Naive thymus-derived CD4-positive, alpha-beta T cell (primary cell): Measurements from ENCODE around the gene ADAM8. TPM values are rescaled to one million over a fixed set of nuclear protein-coding genes. Genes with fewer than 3 reads are reported as not detected.

Experiments used
- ATAC-seq: fragments of 150-1000 bp; cut with Tn5 transposase; 2 replicates; pipeline ENCODE4 v1.10.0; 2021; ENCODE audit warnings: mild to moderate bottlenecking, moderate library complexity
- CTCF ChIA-PET: fragments of 350-600 bp; sonication (Branson Sonifier 250); formaldehyde crosslinking; loops from one replicate; lab custom pipeline; 2021; ENCODE audit warnings: antibody characterized with exemption; lab: Charles Lee
- POLR2A ChIA-PET: fragments of 350-600 bp; sonication (Branson Sonifier 250); formaldehyde crosslinking; loops from one replicate; lab custom pipeline; 2021; ENCODE audit warnings: antibody characterized with exemption, inconsistent platforms; lab: Charles Lee
- DNase-seq, 9 donors: peaks; one replicate each; pipeline versions ENCODE4 v3.0.0 to v3.0.0-alpha.2; 2020 to 2022; ENCODE audit warnings: mixed read lengths in 1 of 9
- H3K27ac ChIP-seq: one replicate; pipeline ENCODE4 v1.7.0; 2013; ENCODE audit warnings: mild to moderate bottlenecking, low read depth, low read length, moderate library complexity
- H3K27me3 ChIP-seq, 2 donors: one replicate each; pipeline ENCODE4 v1.7.0; 2013; ENCODE audit warnings: low read length in 2 of 2, mild to moderate bottlenecking in 2 of 2, moderate library complexity in 2 of 2; ENCODE audit not compliant: control insufficient read depth in 2 of 2, insufficient read depth in 2 of 2
- H3K36me3 ChIP-seq, 3 experiments: 1 replicate in 2 of 3; 2 replicates in 1 of 3; pipeline ENCODE4 v1.7.0; 2013; ENCODE audit warnings: low read length in 3 of 3, mild to moderate bottlenecking in 3 of 3, moderate library complexity in 1 of 3; ENCODE audit not compliant: insufficient read depth in 3 of 3, control insufficient read depth in 2 of 3
- H3K4me1 ChIP-seq, 2 donors: one replicate each; pipeline ENCODE4 v1.7.0; 2013; ENCODE audit warnings: low read length in 2 of 2, mild to moderate bottlenecking in 2 of 2, moderate library complexity in 1 of 2; ENCODE audit not compliant: control insufficient read depth in 2 of 2, insufficient read depth in 2 of 2
- H3K4me3 ChIP-seq: 2 replicates; pipeline ENCODE4 v1.7.0; 2013; ENCODE audit warnings: mild to moderate bottlenecking, low read length
- H3K9me3 ChIP-seq, 3 experiments: 1 replicate in 2 of 3; 2 replicates in 1 of 3; pipeline ENCODE4 v1.7.0; 2013; ENCODE audit warnings: low read length in 3 of 3; ENCODE audit not compliant: control insufficient read depth in 2 of 3
- H3K27ac Mint-ChIP-seq, 9 donors: one replicate each; pipeline ENCODE4 v1.8.0; 2020 to 2022; ENCODE audit warnings: mixed read lengths in 9 of 9, mild to moderate bottlenecking in 8 of 9, moderate library complexity in 5 of 9, inconsistent platforms in 2 of 9
- H3K27me3 Mint-ChIP-seq, 5 donors: one replicate each; pipeline ENCODE4 v1.8.0; 2021 to 2022; ENCODE audit warnings: mixed read lengths in 5 of 5, mild to moderate bottlenecking in 1 of 5
- H3K36me3 Mint-ChIP-seq, 5 donors: one replicate each; pipeline ENCODE4 v1.8.0; 2020 to 2022; ENCODE audit warnings: mixed read lengths in 5 of 5, mild to moderate bottlenecking in 3 of 5, inconsistent platforms in 1 of 5
- H3K4me1 Mint-ChIP-seq, 7 donors: one replicate each; pipeline ENCODE4 v1.8.0; 2020 to 2022; ENCODE audit warnings: mixed read lengths in 7 of 7, mild to moderate bottlenecking in 3 of 7, inconsistent platforms in 1 of 7
- H3K4me3 Mint-ChIP-seq, 10 donors: one replicate each; pipeline ENCODE4 v1.8.0; 2020 to 2022; ENCODE audit warnings: mild to moderate bottlenecking in 10 of 10, mixed read lengths in 10 of 10, moderate library complexity in 6 of 10, inconsistent platforms in 2 of 10
- H3K9me3 Mint-ChIP-seq, 11 donors: one replicate each; pipeline ENCODE4 v1.8.0; 2020 to 2022; ENCODE audit warnings: mixed read lengths in 11 of 11, mild to moderate bottlenecking in 4 of 11, inconsistent platforms in 1 of 11, moderate library complexity in 1 of 11
- intact Hi-C, 2 donors: fragments of 100-400 bp; cut with micrococcal nuclease; formaldehyde crosslinking; loops; one replicate each; pipeline ENCODE4 v1.15.1; 2023
- polyA plus RNA-seq, 2 donors: library from polyadenylated mRNA; unstranded; fragments of 300-500 nt; fragmentation: Illumina TruSeq; gene quantifications; one replicate each; pipeline ENCODE4 v1.2.3, GENCODE V29; 2021
- total RNA-seq, 6 experiments: library from RNA in 5 of 6; stranded (reverse) in 5 of 6; gene quantifications; 1 replicate in 5 of 6; 2 replicates in 1 of 6; pipeline ENCODE4 v1.2.3 and lab custom pipeline; 2021 to 2026

The ADAM8 gene
- total and polyA plus RNA-seq, 7 experiments from 2014 or later: 19.5 to 239 (median 27.8) TPM

DNA sequence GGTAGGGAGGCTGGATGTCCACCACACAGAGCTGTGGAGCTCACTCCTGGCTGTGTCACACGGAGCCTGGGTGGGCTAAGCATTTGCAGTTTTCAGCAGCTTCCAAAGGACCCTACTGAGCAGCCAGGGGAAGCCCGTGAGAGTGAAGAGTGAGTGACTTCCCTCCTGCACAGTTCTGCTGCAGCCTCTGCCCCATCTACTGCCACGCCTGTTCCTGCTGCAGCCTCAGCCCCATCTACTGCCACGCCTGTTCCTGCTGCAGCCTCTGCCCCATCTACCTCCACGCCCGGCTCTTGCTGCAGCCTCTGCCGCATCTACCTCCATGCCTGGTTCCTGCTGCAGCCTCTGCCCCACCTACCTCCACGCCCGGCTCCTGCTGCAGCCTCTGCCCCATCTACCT lies 12.2 kb downstream of the ADAM8 start:
- H3K4me1 Mint-ChIP-seq: peaks cover 40 to 58% (median 51%) of the 10 kb centered on the region in 7 donors
- intact Hi-C loops: loop anchor here (1.0 to 5.0 kb wide), 7 partner anchors 11 to 1362 kb away; partner anchors contain the start of genes ECHS1 (in 2 of the 2), MTG1 (in 2 of the 2), INPP5A (in 1 of the 2) and PPP2R2D (in 1 of the 2)

DNA sequence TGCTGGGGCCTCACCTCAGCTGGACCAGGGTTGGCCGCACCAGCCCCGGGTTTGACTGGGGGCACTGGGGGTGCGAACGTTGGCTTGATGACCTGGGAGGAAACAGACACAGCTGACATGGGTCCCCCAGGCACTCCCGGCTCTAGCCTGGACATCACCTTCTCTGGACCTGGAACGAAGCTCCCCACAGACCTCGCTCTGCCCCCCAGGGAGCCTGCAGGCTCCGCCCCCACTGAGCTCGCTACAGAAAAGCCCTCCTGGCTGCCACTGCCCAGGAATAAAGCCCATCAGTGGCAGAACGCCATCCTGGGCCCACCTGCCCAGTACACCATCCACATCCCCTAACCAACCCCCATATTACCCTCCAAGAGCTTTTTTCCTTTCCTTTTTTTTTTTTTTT lies 13.0 kb downstream of the ADAM8 start:
- no peak for ATAC-seq
- peaks cover 44 to 65% (median 57%) of the 10 kb centered on the region in 7 donors for H3K4me1 Mint-ChIP-seq
- intact Hi-C loops: loop anchor here (1.0 to 5.0 kb wide), 8 partner anchors 12 to 1361 kb away; partner anchors contain the start of genes ECHS1 (in 2 of the 2), MTG1 (in 2 of the 2), INPP5A (in 1 of the 2) and PPP2R2D (in 1 of the 2)
- H3K9me3 ChIP-seq: no peaks in the 10 kb centered on the region
- POLR2A ChIA-PET: interaction anchor here (0.7 to 6.5 kb wide), 3 partner anchors 11 to 19 kb away, joined by 3 to 37 read pairs (median 4); partner anchors contain the start of gene ADAM8
- peaks cover 0 to 18% (median 0%) of the 10 kb centered on the region in 3 experiments for H3K36me3 ChIP-seq
- no peak for DNase-seq
- no peak overlapping the region for H3K4me3 ChIP-seq
- CTCF ChIA-PET: interaction anchor here (0.7 to 1.2 kb wide), 4 partner anchors 8 to 66 kb away, joined by 3 to 5 read pairs (median 4); no protein-coding TSS in a partner anchor
- H3K27ac ChIP-seq: peak overlapping the region; percentile 31
- no peaks in the 10 kb centered on the region for H3K27me3 ChIP-seq
- peaks cover 36 to 50% of the 10 kb centered on the region in 2 donors for H3K4me1 ChIP-seq
- peak overlapping the region in 6 of 9 donors; percentile 28 to 86 (median 67) for H3K27ac Mint-ChIP-seq
- peaks cover 0 to 14% (median 0%) of the 10 kb centered on the region in 5 donors for H3K36me3 Mint-ChIP-seq
- peaks cover 0 to 2% (median 0%) of the 10 kb centered on the region in 5 donors for H3K27me3 Mint-ChIP-seq
- no peaks in the 10 kb centered on the region for H3K9me3 Mint-ChIP-seq
- peak overlapping the region in 8 of 10 donors; percentile 34 to 81 (median 60) for H3K4me3 Mint-ChIP-seq

More for the DNA sequence above, 12.2 kb downstream of the ADAM8 start:
- peaks cover 0 to 26% (median 0%) of the 10 kb centered on the region in 3 experiments for H3K36me3 ChIP-seq
- Mint-ChIP-seq H3K27me3 (no peaks in the 10 kb centered on the region), H3K27ac (peak overlapping the region; percentile 28 to 86 (median 51)), H3K4me3 (peak overlapping the region; percentile 45 to 81 (median 69)), H3K9me3 (no peaks in the 10 kb centered on the region), H3K36me3 (peaks cover 0 to 14% (median 0%) of the 10 kb centered on the region in 5 donors)
- peak in 6 of 9 donors; percentile 43 to 63 (median 60) for DNase-seq
- ATAC-seq: peak; percentile 34
- H3K9me3 ChIP-seq: no peaks in the 10 kb centered on the region
- H3K4me1 ChIP-seq: peaks cover 28 to 42% of the 10 kb centered on the region in 2 donors
- ChIA-PET CTCF (interaction anchor here (0.7 to 1.2 kb wide), 4 partner anchors 11 to 821 kb away, joined by 3 to 6 read pairs (median 4); no protein-coding TSS in a partner anchor), POLR2A (interaction anchor here (0.7 to 6.5 kb wide), 5 partner anchors 10 to 126 kb away, joined by 3 to 37 read pairs (median 3); partner anchors contain the start of gene ADAM8)
- peak overlapping the region; percentile 30 for H3K4me3 ChIP-seq
- H3K27ac ChIP-seq: peak overlapping the region; percentile 60
- H3K27me3 ChIP-seq: no peaks in the 10 kb centered on the region

DNA sequence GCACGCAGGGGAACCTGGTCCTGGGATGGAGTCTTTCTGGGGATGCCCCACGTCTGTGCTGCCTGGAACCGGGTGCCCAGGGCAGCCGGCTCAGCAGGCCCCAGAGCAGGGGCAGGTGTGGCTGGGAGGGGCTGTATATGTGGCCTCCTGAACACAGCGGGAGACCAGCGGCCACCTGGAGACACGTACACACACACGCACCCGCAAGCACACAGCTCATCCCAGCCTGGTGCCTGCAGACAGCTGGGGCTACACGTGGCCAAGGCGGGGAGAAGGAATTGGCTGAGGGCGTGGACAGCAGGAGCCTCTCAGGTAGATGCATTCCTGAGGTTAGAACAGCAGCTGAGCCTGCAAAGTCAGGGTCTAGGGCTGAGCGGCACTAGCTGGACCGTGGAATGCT lies 14.0 kb downstream of the ADAM8 start:
- no peak overlapping the region for H3K4me3 ChIP-seq
- no peaks in the 10 kb centered on the region for H3K9me3 Mint-ChIP-seq
- peaks cover 0 to 14% (median 0%) of the 10 kb centered on the region in 5 donors for H3K36me3 Mint-ChIP-seq
- peak overlapping the region; percentile 55 to 81 (median 76) for H3K4me3 Mint-ChIP-seq
- POLR2A ChIA-PET: interaction anchor here (0.9 to 6.5 kb wide), 3 partner anchors 12 to 17 kb away, joined by 3 to 37 read pairs (median 3); partner anchors contain the start of gene ADAM8
- H3K4me1 ChIP-seq: peaks cover 46 to 59% of the 10 kb centered on the region in 2 donors
- H3K4me1 Mint-ChIP-seq: peaks cover 47 to 72% (median 64%) of the 10 kb centered on the region in 7 donors
- intact Hi-C loops: loop anchor here (2.0 to 5.0 kb wide), 6 partner anchors 110 to 1360 kb away; partner anchors contain the start of genes ECHS1 (in 2 of the 2), MTG1 (in 2 of the 2), INPP5A (in 1 of the 2) and PPP2R2D (in 1 of the 2)
- DNase-seq (no peak), ATAC-seq (no peak)
- H3K27me3 ChIP-seq: no peaks in the 10 kb centered on the region
- H3K27ac ChIP-seq: peak overlapping the region; percentile 67
- H3K27ac Mint-ChIP-seq: peak overlapping the region in 8 of 9 donors; percentile 49 to 91 (median 81)
- H3K27me3 Mint-ChIP-seq: peaks cover 0 to 2% (median 0%) of the 10 kb centered on the region in 5 donors
- CTCF ChIA-PET: interaction anchor here (0.7 to 1.2 kb wide), 2 partner anchors 11 to 45 kb away, joined by 3 to 4 read pairs; no protein-coding TSS in a partner anchor
- H3K36me3 ChIP-seq: peaks cover 0 to 9% (median 0%) of the 10 kb centered on the region in 3 experiments
- H3K9me3 ChIP-seq: no peaks in the 10 kb centered on the region

- ATAC-seq: peak; percentile 65
- Mint-ChIP-seq H3K36me3 (peaks cover 0 to 14% (median 0%) of the 10 kb centered on the region in 5 donors), H3K9me3 (no peaks in the 10 kb centered on the region), H3K27ac (peak overlapping the region; percentile 47 to 93 (median 80)), H3K27me3 (peaks cover 0 to 2% (median 0%) of the 10 kb centered on the region in 5 donors), H3K4me1 (peaks cover 51 to 81% (median 67%) of the 10 kb centered on the region in 7 donors), H3K4me3 (peak overlapping the region; percentile 55 to 83 (median 80))
- ChIA-PET CTCF (interaction anchor here (0.7 to 1.2 kb wide), 2 partner anchors 12 to 46 kb away, joined by 3 to 4 read pairs; no protein-coding TSS in a partner anchor), POLR2A (interaction anchor here (0.6 to 6.5 kb wide), 3 partner anchors 13 to 113 kb away, joined by 3 to 37 read pairs (median 3); partner anchors contain the start of gene ADAM8)
- peak overlapping the region; percentile 87 for H3K27ac ChIP-seq
- H3K4me1 ChIP-seq: peaks cover 53 to 68% of the 10 kb centered on the region in 2 donors
- H3K9me3 ChIP-seq: no peaks in the 10 kb centered on the region
- peak overlapping the region; percentile 52 for H3K4me3 ChIP-seq
- peak; percentile 60 to 84 (median 72) for DNase-seq
- intact Hi-C loops: loop anchor here (1.0 to 5.0 kb wide), 8 partner anchors 13 to 1360 kb away; partner anchors contain the start of genes ECHS1 (in 2 of the 2), MTG1 (in 2 of the 2), INPP5A (in 1 of the 2) and PPP2R2D (in 1 of the 2)
- no peaks in the 10 kb centered on the region for H3K27me3 ChIP-seq
- peaks cover 0 to 3% (median 0%) of the 10 kb centered on the region in 3 experiments for H3K36me3 ChIP-seq
Observed at GRCh38 chr10:133261726-133262325, 14.8 kb downstream of the ADAM8 start.

- H3K36me3 Mint-ChIP-seq: peaks cover 0 to 14% (median 0%) of the 10 kb centered on the region in 5 donors
- H3K4me3 Mint-ChIP-seq: peak overlapping the region; percentile 45 to 83 (median 79)
- Histone ChIP-seq H3K4me3 (peak overlapping the region; percentile 52), H3K27me3 (no peaks in the 10 kb centered on the region), H3K9me3 (no peaks in the 10 kb centered on the region), H3K4me1 (peaks cover 53 to 70% of the 10 kb centered on the region in 2 donors), H3K36me3 (no peaks in the 10 kb centered on the region), H3K27ac (peak overlapping the region; percentile 87)
- DNase-seq (peak; percentile 48 to 81 (median 63)), ATAC-seq (peak; percentile 60)
- H3K27me3 Mint-ChIP-seq: peaks cover 0 to 2% (median 0%) of the 10 kb centered on the region in 5 donors
- ChIA-PET POLR2A (interaction anchor here (1.1 to 6.5 kb wide), 2 partner anchors 13 to 113 kb away, joined by 3 to 37 read pairs; partner anchors contain the start of gene ADAM8), CTCF (interaction anchor here (1.2 kb wide), 1 partner anchor 12 kb away, joined by 4 read pairs; no protein-coding TSS in a partner anchor)
- no peaks in the 10 kb centered on the region for H3K9me3 Mint-ChIP-seq
- intact Hi-C loops: loop anchor here (1.0 to 5.0 kb wide), 7 partner anchors 14 to 1359 kb away; partner anchors contain the start of genes ECHS1 (in 2 of the 2), MTG1 (in 2 of the 2), INPP5A (in 1 of the 2) and PPP2R2D (in 1 of the 2)
- peak overlapping the region; percentile 91 to 99 (median 94) for H3K27ac Mint-ChIP-seq
- H3K4me1 Mint-ChIP-seq: peaks cover 51 to 81% (median 67%) of the 10 kb centered on the region in 7 donors
Observed at GRCh38 chr10:133260895-133261725, 15.6 kb downstream of the ADAM8 start.
